ENCODE data around the gene LILRB1.
"Not testable (repeated sequence)": the region's sequence is repeated elsewhere in the genome, so short reads cannot be mapped to it uniquely, and the experiment has no call there.

LILRB1 gene

GRCh38 chr19:54662730-54663129 is 32.4 kb downstream of the LILRB1 start, which contains the start of gene LILRB4:
TSS of gene LILRB4 (plus strand) at chr19:54662985. CDS start at chr19:54663034, 49 bp downstream.
- DNase-seq (ENCODE audit: low read depth) = no peak

GRCh38 chr19:54665530-54665929 is 35.2 kb downstream of the LILRB1 start:
- DNase-seq (ENCODE audit: low read depth) = no peak

GRCh38 chr19:54667217-54667616 is 36.9 kb downstream of the LILRB1 start:
- no peak for DNase-seq (ENCODE audit: low read depth)

GRCh38 chr19:54668353-54668752 is 38.1 kb downstream of the LILRB1 start:
- DNase-seq (ENCODE audit: low read depth) = peak; percentile 1

- DNase-seq (ENCODE audit: low read depth) = no peak
Measured at GRCh38 chr19:54670576-54671357, 40.5 kb downstream of the LILRB1 start.

GRCh38 chr19:54673222-54673621 is 42.9 kb downstream of the LILRB1 start:
- DNase-seq (ENCODE audit: low read depth) = no peak

GRCh38 chr19:54674021-54674617 is 43.8 kb downstream of the LILRB1 start:
- DNase-seq (ENCODE audit: low read depth) = peak; percentile 15

- DNase-seq (ENCODE audit: low read depth) = peak; percentile 19
Measured at GRCh38 chr19:54676210-54676834, 46.0 kb downstream of the LILRB1 start.

GRCh38 chr19:54677217-54677616 is 46.9 kb downstream of the LILRB1 start:
- no peak for DNase-seq (ENCODE audit: low read depth)

- DNase-seq (ENCODE audit: low read depth) = not testable (repeated sequence)
Measured at GRCh38 chr19:54681596-54681995, 51.3 kb downstream of the LILRB1 start.

- DNase-seq (ENCODE audit: low read depth) = no peak
Measured at GRCh38 chr19:54682306-54682856, 52.1 kb downstream of the LILRB1 start.

- DNase-seq (ENCODE audit: low read depth) = peak; percentile 9
Measured at GRCh38 chr19:54684527-54684926, 54.2 kb downstream of the LILRB1 start.
